Colonic mucosa (tissue), 4 donors: ENCODE measurements around the gene G6PC2. TPM values are rescaled to one million over a fixed set of nuclear protein-coding genes. Genes with fewer than 3 reads are reported as not detected.

ENCODE experiments used
- DNase-seq: peaks from one replicate; pipeline ENCODE4 v3.0.0-alpha.2; 2020
- H3K27ac ChIP-seq: fragments of 200-600 bp; one replicate; pipeline ENCODE4 v1.8.0; 2021
- H3K27me3 ChIP-seq: fragments of 200-600 bp; one replicate; pipeline ENCODE4 v1.8.0; 2021
- H3K36me3 ChIP-seq: fragments of 200-600 bp; one replicate; pipeline ENCODE4 v1.8.0; 2021
- H3K4me1 ChIP-seq: fragments of 200-600 bp; one replicate; pipeline ENCODE4 v1.8.0; 2021; ENCODE audit warnings: mild to moderate bottlenecking
- H3K4me3 ChIP-seq: fragments of 200-600 bp; one replicate; pipeline ENCODE4 v1.8.0; 2021
- H3K9ac ChIP-seq, 2 donors: one replicate each; pipeline ENCODE4 v1.7.0; 2013; ENCODE audit warnings: control low read depth in 2 of 2, low read depth in 2 of 2, low read length in 2 of 2
- H3K9me3 ChIP-seq: fragments of 200-600 bp; one replicate; pipeline ENCODE4 v1.8.0; 2021
- CTCF ChIP-seq: fragments of 200-600 bp; IDR thresholded peaks from one replicate; pipeline ENCODE4 v1.8.0; 2022; ENCODE audit warnings: antibody characterized with exemption, mild to moderate bottlenecking
- intact Hi-C: fragments of 100-400 bp; cut with DNase I; formaldehyde crosslinking; loops from one replicate; pipeline ENCODE4 v1.14.1; 2022
- total RNA-seq, 2 donors: library from RNA; stranded (reverse); fragmentation: NEBNext Ultra II Directional in 1 of 2; extraction: Animal tissue kit (Norgen Biotek cat#: 25700) in 1 of 2; gene quantifications; one replicate each; pipeline ENCODE4 v1.2.1, GENCODE V29; 2021
- donor health status: healthy.
- donor health status: DM: no; HTN: no; CAD: no.
- donor health status: DM: no; HTN: no; CAD: no.

The G6PC2 gene
- total RNA-seq, 2 donors from 2014 or later, result 0.11 TPM; not detected in 1

GRCh38 chr2:168949324-168949723 lies 48.2 kb downstream of the G6PC2 start:
- Histone ChIP-seq H3K27me3 (no peaks in the 10 kb centered on the region), H3K4me3 (no peak overlapping the region), H3K9ac (no peak overlapping the region), H3K36me3 (no peaks in the 10 kb centered on the region), H3K4me1 (no peaks in the 10 kb centered on the region), H3K27ac (no peak overlapping the region), H3K9me3 (no peaks in the 10 kb centered on the region)
- TF ChIP-seq CTCF, result no peak
- intact Hi-C loops, result no loop called here
- no peak for DNase-seq

GRCh38 chr2:168951871-168952270 lies 50.8 kb downstream of the G6PC2 start:
- intact Hi-C loops, result loop anchor here (5.0 kb wide), 1 partner anchor 190 kb away; no protein-coding TSS in a partner anchor
- Histone ChIP-seq H3K27me3 (no peaks in the 10 kb centered on the region), H3K9me3 (no peaks in the 10 kb centered on the region), H3K27ac (no peak overlapping the region), H3K4me1 (no peaks in the 10 kb centered on the region), H3K9ac (no peak overlapping the region), H3K4me3 (no peak overlapping the region), H3K36me3 (no peaks in the 10 kb centered on the region)
- no peak for TF ChIP-seq CTCF
- DNase-seq, result no peak

GRCh38 chr2:168952424-168952823 lies 51.3 kb downstream of the G6PC2 start:
- no peaks in the 10 kb centered on the region for H3K4me1 ChIP-seq
- H3K36me3 ChIP-seq, result no peaks in the 10 kb centered on the region
- no peak for TF ChIP-seq CTCF
- no peak overlapping the region for H3K4me3 ChIP-seq
- no peaks in the 10 kb centered on the region for H3K9me3 ChIP-seq
- no peak overlapping the region for H3K27ac ChIP-seq
- no peaks in the 10 kb centered on the region for H3K27me3 ChIP-seq
- DNase-seq, result no peak
- intact Hi-C loops, result loop anchor here (5.0 kb wide), 1 partner anchor 190 kb away; no protein-coding TSS in a partner anchor
- no peak overlapping the region for H3K9ac ChIP-seq

DNA sequence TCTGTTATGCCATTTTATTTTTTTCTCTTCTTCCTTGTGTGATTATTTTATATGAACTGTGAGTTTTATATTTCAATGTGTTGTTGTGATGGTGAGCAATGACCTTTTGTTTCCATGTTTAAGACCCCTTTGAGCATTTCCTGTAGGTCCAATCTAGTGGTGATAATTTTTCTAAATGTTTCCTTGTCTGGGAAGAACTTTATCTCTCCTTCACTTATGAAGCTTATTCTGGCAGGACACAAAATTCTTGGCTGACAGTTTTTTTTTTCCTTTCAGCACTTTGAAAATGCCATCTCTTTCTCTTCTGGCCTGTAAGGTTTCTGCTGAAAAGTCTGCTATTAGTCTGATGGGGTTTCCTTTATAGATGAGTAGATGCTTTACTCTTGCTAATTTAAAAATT lies 53.2 kb downstream of the G6PC2 start:
- no peaks in the 10 kb centered on the region for H3K4me1 ChIP-seq

GRCh38 chr2:168955321-168955720 lies 54.2 kb downstream of the G6PC2 start:
- Histone ChIP-seq H3K9ac (no peak overlapping the region), H3K27ac (no peak overlapping the region), H3K27me3 (no peaks in the 10 kb centered on the region), H3K36me3 (no peaks in the 10 kb centered on the region), H3K4me3 (no peak overlapping the region), H3K9me3 (no peaks in the 10 kb centered on the region), H3K4me1 (no peaks in the 10 kb centered on the region)
- intact Hi-C loops, result no loop called here
- DNase-seq, result no peak
- TF ChIP-seq CTCF, result no peak

More for the DNA sequence above, 53.2 kb downstream of the G6PC2 start:
- DNase-seq, result no peak
- H3K27me3 ChIP-seq, result no peaks in the 10 kb centered on the region
- no peaks in the 10 kb centered on the region for H3K9me3 ChIP-seq
- H3K27ac ChIP-seq, result no peak overlapping the region
- no peak overlapping the region for H3K9ac ChIP-seq
- no peaks in the 10 kb centered on the region for H3K36me3 ChIP-seq
- TF ChIP-seq CTCF, result no peak
- no peak overlapping the region for H3K4me3 ChIP-seq
- intact Hi-C loops, result loop anchor here (5.0 kb wide), 1 partner anchor 188 kb away; no protein-coding TSS in a partner anchor

- no peak for TF ChIP-seq CTCF
- Histone ChIP-seq H3K9me3 (no peaks in the 10 kb centered on the region), H3K27me3 (no peaks in the 10 kb centered on the region), H3K36me3 (no peaks in the 10 kb centered on the region), H3K27ac (no peak overlapping the region), H3K4me3 (no peak overlapping the region), H3K9ac (no peak overlapping the region), H3K4me1 (no peaks in the 10 kb centered on the region)
- DNase-seq, result no peak
- intact Hi-C loops, result no loop called here
Observed at GRCh38 chr2:168956392-168956791, 55.3 kb downstream of the G6PC2 start.
